ENCODE measurements around the gene HMGCR.

Gene HMGCR

DNA sequence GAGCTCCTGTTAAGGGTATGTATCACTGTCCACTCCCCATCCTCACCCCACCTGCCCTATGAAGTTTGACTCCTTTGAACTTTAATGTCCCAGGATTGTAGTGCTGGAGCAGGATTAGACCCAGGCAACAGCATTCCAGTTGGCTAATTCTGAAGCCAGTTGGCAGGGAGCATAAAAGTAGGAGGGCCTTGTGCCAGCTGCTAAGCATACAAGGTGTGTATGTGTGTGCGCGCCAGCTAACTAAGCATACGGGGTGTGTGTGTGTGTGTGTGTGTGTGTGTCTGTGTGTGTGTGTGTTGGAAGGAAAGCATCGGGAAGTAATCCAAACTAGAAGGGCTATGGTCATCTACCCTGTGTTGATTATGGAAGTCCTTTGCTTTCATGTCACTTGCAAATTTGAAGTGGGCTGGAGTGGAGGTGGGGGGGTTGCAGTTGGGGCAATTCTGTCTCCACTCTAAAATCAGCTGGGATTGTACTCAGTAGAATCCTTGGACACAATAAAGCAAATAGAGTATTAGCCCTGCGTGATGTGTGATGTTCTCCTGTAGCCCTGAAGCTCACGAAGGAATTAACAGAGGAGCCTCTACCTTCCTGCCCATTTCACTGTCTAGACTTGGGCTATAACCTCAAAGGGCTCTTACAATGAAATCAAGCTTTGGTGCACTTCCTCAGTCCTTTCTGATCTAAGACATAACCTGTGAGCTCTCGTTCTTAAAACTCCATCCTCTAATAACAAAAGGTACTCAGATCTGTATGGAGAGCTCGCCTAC is 26.9 kb downstream of the HMGCR start:
- Histone ChIP-seq H3K27ac (replicated peaks) (no peak overlapping the region), H3K4me3 (replicated peaks; ENCODE audit: insufficient read depth, low read length) (no peak overlapping the region), H3K27me3 (ENCODE audit: insufficient read depth, poor library complexity, severe bottlenecking) (no peaks in the 10 kb centered on the region)
- TF ChIP-seq POLR2AphosphoS5 (IDR thresholded peaks at IDR 0.05; ENCODE audit: low read depth) (no peak), SPI1 (IDR thresholded peaks at IDR 0.05; ENCODE audit: borderline replicate concordance, low read depth) (no peak), GABPA (IDR thresholded peaks at IDR 0.05; ENCODE audit: low read depth) (no peak)
- TF ChIP-seq, protein P1, sequence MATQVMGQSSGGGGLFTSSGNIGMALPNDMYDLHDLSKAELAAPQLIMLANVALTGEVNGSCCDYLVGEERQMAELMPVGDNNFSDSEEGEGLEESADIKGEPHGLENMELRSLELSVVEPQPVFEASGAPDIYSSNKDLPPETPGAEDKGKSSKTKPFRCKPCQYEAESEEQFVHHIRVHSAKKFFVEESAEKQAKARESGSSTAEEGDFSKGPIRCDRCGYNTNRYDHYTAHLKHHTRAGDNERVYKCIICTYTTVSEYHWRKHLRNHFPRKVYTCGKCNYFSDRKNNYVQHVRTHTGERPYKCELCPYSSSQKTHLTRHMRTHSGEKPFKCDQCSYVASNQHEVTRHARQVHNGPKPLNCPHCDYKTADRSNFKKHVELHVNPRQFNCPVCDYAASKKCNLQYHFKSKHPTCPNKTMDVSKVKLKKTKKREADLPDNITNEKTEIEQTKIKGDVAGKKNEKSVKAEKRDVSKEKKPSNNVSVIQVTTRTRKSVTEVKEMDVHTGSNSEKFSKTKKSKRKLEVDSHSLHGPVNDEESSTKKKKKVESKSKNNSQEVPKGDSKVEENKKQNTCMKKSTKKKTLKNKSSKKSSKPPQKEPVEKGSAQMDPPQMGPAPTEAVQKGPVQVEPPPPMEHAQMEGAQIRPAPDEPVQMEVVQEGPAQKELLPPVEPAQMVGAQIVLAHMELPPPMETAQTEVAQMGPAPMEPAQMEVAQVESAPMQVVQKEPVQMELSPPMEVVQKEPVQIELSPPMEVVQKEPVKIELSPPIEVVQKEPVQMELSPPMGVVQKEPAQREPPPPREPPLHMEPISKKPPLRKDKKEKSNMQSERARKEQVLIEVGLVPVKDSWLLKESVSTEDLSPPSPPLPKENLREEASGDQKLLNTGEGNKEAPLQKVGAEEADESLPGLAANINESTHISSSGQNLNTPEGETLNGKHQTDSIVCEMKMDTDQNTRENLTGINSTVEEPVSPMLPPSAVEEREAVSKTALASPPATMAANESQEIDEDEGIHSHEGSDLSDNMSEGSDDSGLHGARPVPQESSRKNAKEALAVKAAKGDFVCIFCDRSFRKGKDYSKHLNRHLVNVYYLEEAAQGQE (IDR thresholded peaks at IDR 0.05; ENCODE audit: insufficient replicate concordance, low read depth), result no peak
- TF ChIP-seq, protein P2, sequence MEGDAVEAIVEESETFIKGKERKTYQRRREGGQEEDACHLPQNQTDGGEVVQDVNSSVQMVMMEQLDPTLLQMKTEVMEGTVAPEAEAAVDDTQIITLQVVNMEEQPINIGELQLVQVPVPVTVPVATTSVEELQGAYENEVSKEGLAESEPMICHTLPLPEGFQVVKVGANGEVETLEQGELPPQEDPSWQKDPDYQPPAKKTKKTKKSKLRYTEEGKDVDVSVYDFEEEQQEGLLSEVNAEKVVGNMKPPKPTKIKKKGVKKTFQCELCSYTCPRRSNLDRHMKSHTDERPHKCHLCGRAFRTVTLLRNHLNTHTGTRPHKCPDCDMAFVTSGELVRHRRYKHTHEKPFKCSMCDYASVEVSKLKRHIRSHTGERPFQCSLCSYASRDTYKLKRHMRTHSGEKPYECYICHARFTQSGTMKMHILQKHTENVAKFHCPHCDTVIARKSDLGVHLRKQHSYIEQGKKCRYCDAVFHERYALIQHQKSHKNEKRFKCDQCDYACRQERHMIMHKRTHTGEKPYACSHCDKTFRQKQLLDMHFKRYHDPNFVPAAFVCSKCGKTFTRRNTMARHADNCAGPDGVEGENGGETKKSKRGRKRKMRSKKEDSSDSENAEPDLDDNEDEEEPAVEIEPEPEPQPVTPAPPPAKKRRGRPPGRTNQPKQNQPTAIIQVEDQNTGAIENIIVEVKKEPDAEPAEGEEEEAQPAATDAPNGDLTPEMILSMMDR (IDR thresholded peaks at IDR 0.05; ENCODE audit: insufficient read depth, low read length), result no peak
- DNase-seq (ENCODE audit: low read depth in 1 of 2, low spot score in 1 of 2), result no peak

DNA sequence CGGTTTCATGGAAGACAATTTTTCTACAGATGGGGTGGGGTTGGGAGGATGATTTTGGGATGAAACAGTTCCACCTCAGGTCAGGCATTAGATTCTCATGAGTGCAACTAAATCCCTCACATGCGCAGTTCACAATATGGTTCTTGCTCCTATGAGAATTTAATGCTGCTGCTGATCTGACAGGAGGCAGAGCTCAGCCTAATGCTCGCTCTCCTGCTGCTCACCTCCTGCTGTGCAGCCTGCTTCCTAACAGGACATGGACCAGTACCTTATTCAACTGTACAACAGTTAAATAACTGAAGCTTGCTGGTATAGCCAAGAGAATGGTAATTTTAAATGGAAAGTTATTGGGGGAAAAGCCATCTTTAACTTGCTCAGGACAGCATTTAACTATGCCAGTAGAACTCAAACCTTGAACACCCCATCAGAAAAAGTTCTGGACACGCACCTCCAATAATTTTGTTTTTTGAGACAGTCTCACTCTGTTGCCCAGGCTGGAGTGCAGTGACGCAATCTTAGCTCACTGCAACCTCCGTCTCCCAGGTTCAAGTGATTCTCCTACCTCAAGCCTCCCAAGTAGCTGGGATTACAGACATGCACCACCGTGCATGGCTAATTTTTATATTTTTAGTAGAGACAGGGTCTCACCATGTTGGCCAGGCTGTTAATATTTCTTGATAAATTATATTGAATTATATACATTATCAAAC is 27.7 kb downstream of the HMGCR start:
- TF ChIP-seq, protein P1 (IDR thresholded peaks at IDR 0.05; ENCODE audit: insufficient replicate concordance, low read depth), result no peak
- TF ChIP-seq SPI1 (IDR thresholded peaks at IDR 0.05; ENCODE audit: borderline replicate concordance, low read depth) (no peak), POLR2AphosphoS5 (IDR thresholded peaks at IDR 0.05; ENCODE audit: low read depth) (no peak), GABPA (IDR thresholded peaks at IDR 0.05; ENCODE audit: low read depth) (no peak)
- TF ChIP-seq, protein P2 (IDR thresholded peaks at IDR 0.05; ENCODE audit: insufficient read depth, low read length), result no peak
- DNase-seq (ENCODE audit: low read depth in 1 of 2, low spot score in 1 of 2), result no peak
- Histone ChIP-seq H3K4me3 (replicated peaks; ENCODE audit: insufficient read depth, low read length) (no peak overlapping the region), H3K27me3 (ENCODE audit: insufficient read depth, poor library complexity, severe bottlenecking) (no peaks in the 10 kb centered on the region), H3K27ac (replicated peaks) (no peak overlapping the region)

DNA sequence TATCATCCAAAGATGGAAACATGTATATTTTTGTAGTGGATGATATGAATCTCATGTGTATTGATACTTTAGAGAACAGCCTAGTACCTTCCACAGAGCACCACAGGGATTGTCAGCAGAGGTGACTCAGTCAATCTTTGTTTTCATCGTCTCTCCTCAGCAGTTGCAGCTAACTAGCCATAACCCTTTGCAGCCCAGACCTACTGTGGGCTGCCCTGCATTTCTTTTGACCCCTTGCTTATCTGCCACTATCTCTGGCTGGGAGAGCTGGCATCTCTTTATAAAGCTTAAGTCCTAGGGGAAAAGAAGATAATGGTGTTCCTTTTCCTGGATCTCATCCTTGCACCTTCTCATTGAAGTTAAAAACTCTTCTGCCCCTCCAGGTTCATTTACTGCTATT is 28.7 kb downstream of the HMGCR start:
- TF ChIP-seq, protein P2 (IDR thresholded peaks at IDR 0.05; ENCODE audit: insufficient read depth, low read length), result no peak
- TF ChIP-seq, protein P1 (IDR thresholded peaks at IDR 0.05; ENCODE audit: insufficient replicate concordance, low read depth), result no peak
- no peak for TF ChIP-seq GABPA (IDR thresholded peaks at IDR 0.05; ENCODE audit: low read depth)
- no peaks in the 10 kb centered on the region for H3K27me3 ChIP-seq (ENCODE audit: insufficient read depth, poor library complexity, severe bottlenecking)
- no peak for DNase-seq (ENCODE audit: low read depth in 1 of 2, low spot score in 1 of 2)
- no peak overlapping the region for H3K27ac ChIP-seq (replicated peaks)
- H3K4me3 ChIP-seq (replicated peaks; ENCODE audit: insufficient read depth, low read length), result no peak overlapping the region
